Chondrocyte (in vitro differentiated cells): ENCODE data around the gene PITX1. TPM values are rescaled to one million over a fixed set of nuclear protein-coding genes. Genes with fewer than 3 reads are reported as not detected.

Source experiments
- DNase-seq: peaks from one replicate; pipeline ENCODE4 v3.0.0; 2021; ENCODE audit warnings: mixed read lengths, low spot score
- H3K27ac Mint-ChIP-seq: one replicate; pipeline ENCODE4 v1.8.0; 2021; ENCODE audit warnings: mild to moderate bottlenecking, moderate library complexity, mixed read lengths; ENCODE audit not compliant: unreplicated experiment
- H3K27me3 Mint-ChIP-seq: 2 replicates; pipeline ENCODE4 v1.8.0; 2021; ENCODE audit warnings: low read depth, mixed read lengths
- H3K36me3 Mint-ChIP-seq: 2 replicates; pipeline ENCODE4 v1.8.0; 2021; ENCODE audit warnings: low read depth, mixed read lengths
- H3K4me1 Mint-ChIP-seq: 2 replicates; pipeline ENCODE4 v1.8.0; 2021; ENCODE audit warnings: low read depth, mild to moderate bottlenecking, mixed read lengths
- H3K4me3 Mint-ChIP-seq: one replicate; pipeline ENCODE4 v1.8.0; 2021; ENCODE audit warnings: mild to moderate bottlenecking, moderate library complexity, mixed read lengths; ENCODE audit not compliant: unreplicated experiment
- H3K9me3 Mint-ChIP-seq: 2 replicates; pipeline ENCODE4 v1.8.0; 2021; ENCODE audit warnings: low read depth, mixed read lengths
- CTCF ChIP-seq: fragments of 200-600 bp; sonication (generic); IDR thresholded peaks from 2 replicates; pipeline ENCODE4 v1.5.0; 2021; ENCODE audit warnings: antibody characterized with exemption, mild to moderate bottlenecking, moderate library complexity
- total RNA-seq: library from RNA; stranded (reverse); gene quantifications from 3 replicates; pipeline ENCODE4 v1.2.1, GENCODE V29; 2021

PITX1 gene
- total RNA-seq, 1 donor from 2014 or later: not detected

- Mint-ChIP-seq H3K9me3 (no peaks in the 10 kb centered on the region), H3K4me1 (peaks cover under 1% of the 10 kb centered on the region), H3K27me3 (peaks cover 71% of the 10 kb centered on the region), H3K36me3 (peaks cover 14% of the 10 kb centered on the region), H3K4me3 (no peak overlapping the region), H3K27ac (no peak overlapping the region)
- peak; percentile 48 for DNase-seq
- TF ChIP-seq CTCF: no peak
Observed at GRCh38 chr5:135025730-135026644, 8.0 kb downstream of the PITX1 start.

GRCh38 chr5:135024956-135025729 is 8.9 kb downstream of the PITX1 start:
- Mint-ChIP-seq H3K27me3 (peaks cover 70% of the 10 kb centered on the region), H3K9me3 (no peaks in the 10 kb centered on the region), H3K4me3 (no peak overlapping the region), H3K36me3 (peaks cover 14% of the 10 kb centered on the region), H3K4me1 (no peaks in the 10 kb centered on the region), H3K27ac (no peak overlapping the region)
- no peak for TF ChIP-seq CTCF
- peak; percentile 60 for DNase-seq

- Mint-ChIP-seq H3K27me3 (peaks cover 52% of the 10 kb centered on the region), H3K9me3 (no peaks in the 10 kb centered on the region), H3K36me3 (peaks cover 4% of the 10 kb centered on the region), H3K4me3 (no peak overlapping the region), H3K27ac (no peak overlapping the region), H3K4me1 (no peaks in the 10 kb centered on the region)
- DNase-seq: peak; percentile 67
- no peak for TF ChIP-seq CTCF
Observed at GRCh38 chr5:135020111-135020895, 13.7 kb downstream of the PITX1 start.

GRCh38 chr5:135019314-135019713 is 14.7 kb downstream of the PITX1 start:
- Mint-ChIP-seq H3K4me3 (no peak overlapping the region), H3K27me3 (peaks cover 48% of the 10 kb centered on the region), H3K36me3 (peaks cover 4% of the 10 kb centered on the region), H3K4me1 (peaks cover 3% of the 10 kb centered on the region), H3K27ac (no peak overlapping the region), H3K9me3 (no peaks in the 10 kb centered on the region)
- DNase-seq: no peak
- no peak for TF ChIP-seq CTCF

- peaks cover 44% of the 10 kb centered on the region for H3K27me3 Mint-ChIP-seq
- H3K27ac Mint-ChIP-seq: no peak overlapping the region
- DNase-seq: peak; percentile 27
- peaks cover 10% of the 10 kb centered on the region for H3K4me1 Mint-ChIP-seq
- H3K4me3 Mint-ChIP-seq: no peak overlapping the region
- no peak for TF ChIP-seq CTCF
- H3K9me3 Mint-ChIP-seq: peaks cover 2% of the 10 kb centered on the region
- peaks cover 4% of the 10 kb centered on the region for H3K36me3 Mint-ChIP-seq
Observed at GRCh38 chr5:135018457-135018856, 15.6 kb downstream of the PITX1 start.
